CD14-positive monocyte (primary cell): ENCODE data around the gene SELENBP1. TPM values are rescaled to one million over a fixed set of nuclear protein-coding genes. Genes with fewer than 3 reads are reported as not detected.

Source experiments
- DNase-seq, 3 donors: peaks; one replicate each; pipeline ENCODE4 v3.0.0-alpha.2; 2011 to 2022
- H2AFZ ChIP-seq: 2 replicates; pipeline ENCODE4 v1.6.0; 2012; ENCODE audit warnings: mild to moderate bottlenecking, low read depth, low read length, inconsistent platforms; ENCODE audit not compliant: insufficient read depth, poor library complexity, severe bottlenecking
- H3K27ac ChIP-seq, 2 donors: 1 replicate in 1 of 2; 2 replicates in 1 of 2; pipeline ENCODE4 v1.5.1; 2012 to 2013; ENCODE audit warnings: low read length in 2 of 2, control low read depth in 1 of 2, inconsistent platforms in 1 of 2, low read depth in 1 of 2, mild to moderate bottlenecking in 1 of 2
- H3K27me3 ChIP-seq, 2 donors: one replicate each; pipeline versions ENCODE4 v1.6.0 to v1.6.1; 2011 to 2013; ENCODE audit warnings: low read length in 2 of 2; ENCODE audit not compliant: control insufficient read depth in 2 of 2, insufficient read depth in 2 of 2
- H3K36me3 ChIP-seq, 2 donors: replicated peaks in 1 of 2; 1 replicate in 1 of 2; 2 replicates in 1 of 2; pipeline versions ENCODE4 v1.5.1 to v1.6.1; 2012 to 2013; ENCODE audit warnings: low read length in 2 of 2, control low read depth in 1 of 2, inconsistent platforms in 1 of 2, mild to moderate bottlenecking in 1 of 2; ENCODE audit not compliant: insufficient read depth in 2 of 2, control insufficient read depth in 1 of 2
- H3K4me1 ChIP-seq, 2 donors: 1 replicate in 1 of 2; 2 replicates in 1 of 2; pipeline versions ENCODE4 v1.5.1 to v1.6.1; 2012 to 2013; ENCODE audit warnings: low read length in 2 of 2, control low read depth in 1 of 2, inconsistent platforms in 1 of 2, mild to moderate bottlenecking in 1 of 2, moderate library complexity in 1 of 2; ENCODE audit not compliant: insufficient read depth in 2 of 2, control insufficient read depth in 1 of 2
- H3K4me2 ChIP-seq: replicated peaks from 2 replicates; pipeline ENCODE3; 2012; ENCODE audit warnings: low read length, moderate library complexity, mild to moderate bottlenecking; ENCODE audit not compliant: poor library complexity, severe bottlenecking; ENCODE audit errors: extremely low read depth
- H3K4me3 ChIP-seq, 3 experiments: fragments of 200-600 bp in 1 of 3; sonication (generic) in 1 of 3; replicated peaks in 1 of 3; 1 replicate in 2 of 3; 2 replicates in 1 of 3; pipeline ENCODE4 v1.5.1; 2011 to 2013; ENCODE audit warnings: low read length in 3 of 3, mild to moderate bottlenecking in 3 of 3, control low read depth in 2 of 3, low read depth in 2 of 3, inconsistent platforms in 1 of 3, moderate library complexity in 1 of 3
- H3K79me2 ChIP-seq: 2 replicates; pipeline ENCODE4 v1.6.0; 2012; ENCODE audit warnings: mild to moderate bottlenecking, control low read depth, inconsistent platforms, low read length, moderate library complexity; ENCODE audit not compliant: insufficient read depth
- H3K9ac ChIP-seq: 2 replicates; pipeline ENCODE4 v1.6.0; 2017; ENCODE audit warnings: low read length, mild to moderate bottlenecking; ENCODE audit not compliant: insufficient read depth, poor library complexity, severe bottlenecking
- H3K9me3 ChIP-seq, 2 donors: replicated peaks in 1 of 2; 1 replicate in 1 of 2; 2 replicates in 1 of 2; pipeline versions ENCODE4 v1.5.1 to v1.6.1; 2012 to 2013; ENCODE audit warnings: low read length in 2 of 2, control low read depth in 1 of 2; ENCODE audit not compliant: control insufficient read depth in 1 of 2, insufficient read depth in 1 of 2
- H4K20me1 ChIP-seq: 2 replicates; pipeline ENCODE4 v1.6.0; 2012; ENCODE audit warnings: mild to moderate bottlenecking, low read length, control low read depth, moderate library complexity; ENCODE audit not compliant: insufficient read depth
- H3K27ac Mint-ChIP-seq, 7 donors: one replicate each; pipeline ENCODE4 v1.8.0; 2020; ENCODE audit warnings: mild to moderate bottlenecking in 7 of 7, mixed read lengths in 7 of 7, moderate library complexity in 6 of 7, inconsistent platforms in 2 of 7
- H3K27me3 Mint-ChIP-seq, 3 donors: one replicate each; pipeline ENCODE4 v1.8.0; 2021 to 2022; ENCODE audit warnings: low read depth in 3 of 3, mild to moderate bottlenecking in 3 of 3, mixed read lengths in 3 of 3, moderate library complexity in 3 of 3, inconsistent platforms in 1 of 3
- H3K36me3 Mint-ChIP-seq, 2 donors: one replicate each; pipeline ENCODE4 v1.8.0; 2020; ENCODE audit warnings: mixed read lengths in 2 of 2, inconsistent platforms in 1 of 2, mild to moderate bottlenecking in 1 of 2
- H3K4me1 Mint-ChIP-seq: one replicate; pipeline ENCODE4 v1.8.0; 2020; ENCODE audit warnings: mild to moderate bottlenecking, mixed read lengths
- H3K4me3 Mint-ChIP-seq, 2 donors: one replicate each; pipeline ENCODE4 v1.8.0; 2020; ENCODE audit warnings: mild to moderate bottlenecking in 2 of 2, mixed read lengths in 2 of 2, moderate library complexity in 1 of 2
- H3K9me3 Mint-ChIP-seq, 7 donors: one replicate each; pipeline ENCODE4 v1.8.0; 2020 to 2022; ENCODE audit warnings: mixed read lengths in 7 of 7, mild to moderate bottlenecking in 6 of 7, moderate library complexity in 6 of 7, inconsistent platforms in 2 of 7
- WGBS: methylation state at CpG from one replicate; pipeline ENCODE4 v1.1.5; 2013; ENCODE audit warnings: missing lambda C conversion rate; ENCODE audit not compliant: insufficient coverage; 5-methylcytosine and 5-hydroxymethylcytosine counted together
- intact Hi-C, 2 donors: fragments of 100-400 bp; cut with micrococcal nuclease; formaldehyde crosslinking; loops; one replicate each; pipeline versions ENCODE4 v1.15.0 to v1.15.1; 2023
- polyA plus RNA-seq, 3 donors: library from polyadenylated mRNA; depleted of rRNA in 1 of 3; unstranded in 2 of 3; stranded (reverse) in 1 of 3; fragments of 300-500 nt in 2 of 3; fragments of >200 nt in 1 of 3; fragmentation: Illumina TruSeq in 2 of 3; gene quantifications; 1 replicate in 2 of 3; 2 replicates in 1 of 3; pipeline ENCODE4 v1.2.3, GENCODE V29; 2012 to 2021
- TF ChIP-seq, protein P1 (sequence below): fragments of 200-600 bp; IDR thresholded peaks from one replicate; pipeline ENCODE4 v1.8.0; 2022; ENCODE audit warnings: antibody characterized with exemption, mild to moderate bottlenecking

SELENBP1 gene
- polyA plus RNA-seq, 3 donors, result 0.61 to 0.79 TPM; not detected in 1

GRCh38 chr1:151361883-151362282 is 10.6 kb downstream of the SELENBP1 start:
- Histone ChIP-seq H3K4me2 (no peak overlapping the region), H3K9ac (no peak overlapping the region), H3K27me3 (no peaks in the 10 kb centered on the region), H2AFZ (no peak overlapping the region), H3K4me3 (no peak overlapping the region), H3K9me3 (peaks cover 10 to 11% of the 10 kb centered on the region in 2 donors), H3K36me3 (no peaks in the 10 kb centered on the region), H4K20me1 (no peaks in the 10 kb centered on the region), H3K4me1 (no peaks in the 10 kb centered on the region), H3K79me2 (no peaks in the 10 kb centered on the region), H3K27ac (no peak overlapping the region)
- TF ChIP-seq, protein P1, sequence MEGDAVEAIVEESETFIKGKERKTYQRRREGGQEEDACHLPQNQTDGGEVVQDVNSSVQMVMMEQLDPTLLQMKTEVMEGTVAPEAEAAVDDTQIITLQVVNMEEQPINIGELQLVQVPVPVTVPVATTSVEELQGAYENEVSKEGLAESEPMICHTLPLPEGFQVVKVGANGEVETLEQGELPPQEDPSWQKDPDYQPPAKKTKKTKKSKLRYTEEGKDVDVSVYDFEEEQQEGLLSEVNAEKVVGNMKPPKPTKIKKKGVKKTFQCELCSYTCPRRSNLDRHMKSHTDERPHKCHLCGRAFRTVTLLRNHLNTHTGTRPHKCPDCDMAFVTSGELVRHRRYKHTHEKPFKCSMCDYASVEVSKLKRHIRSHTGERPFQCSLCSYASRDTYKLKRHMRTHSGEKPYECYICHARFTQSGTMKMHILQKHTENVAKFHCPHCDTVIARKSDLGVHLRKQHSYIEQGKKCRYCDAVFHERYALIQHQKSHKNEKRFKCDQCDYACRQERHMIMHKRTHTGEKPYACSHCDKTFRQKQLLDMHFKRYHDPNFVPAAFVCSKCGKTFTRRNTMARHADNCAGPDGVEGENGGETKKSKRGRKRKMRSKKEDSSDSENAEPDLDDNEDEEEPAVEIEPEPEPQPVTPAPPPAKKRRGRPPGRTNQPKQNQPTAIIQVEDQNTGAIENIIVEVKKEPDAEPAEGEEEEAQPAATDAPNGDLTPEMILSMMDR, result no peak
- Mint-ChIP-seq H3K27ac (peak overlapping the region in 3 of 7 donors; percentile 26 to 68 (median 35)), H3K27me3 (peaks cover 2 to 3% (median 2%) of the 10 kb centered on the region in 3 donors), H3K9me3 (peaks cover 12 to 18% (median 14%) of the 10 kb centered on the region in 7 donors), H3K4me1 (peaks cover 3% of the 10 kb centered on the region), H3K4me3 (no peak overlapping the region), H3K36me3 (no peaks in the 10 kb centered on the region)
- intact Hi-C loops, result no loop called here
- no peak for DNase-seq

DNA sequence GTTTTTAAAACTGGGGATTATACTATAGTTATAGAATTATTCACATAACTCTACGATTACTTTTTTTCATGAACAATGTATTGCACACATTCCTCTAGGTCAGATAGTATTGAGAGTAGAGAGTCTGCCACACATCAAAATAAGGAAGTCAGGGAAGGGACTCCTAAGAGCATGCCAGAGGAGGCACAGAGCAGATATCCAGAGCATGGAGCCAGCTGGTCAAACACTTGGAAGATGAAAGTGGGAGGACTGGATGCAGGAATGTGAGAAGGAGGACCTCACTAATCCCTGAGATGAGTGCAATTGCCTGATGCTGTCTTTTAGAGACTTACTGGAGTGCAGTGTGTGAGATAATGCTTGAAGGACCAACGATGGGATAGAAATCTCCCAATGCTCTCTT is 15.8 kb downstream of the SELENBP1 start:
- Histone ChIP-seq H3K4me3 (no peak overlapping the region), H3K9me3 (peaks cover 9 to 10% of the 10 kb centered on the region in 2 donors), H3K36me3 (no peaks in the 10 kb centered on the region), H3K79me2 (no peaks in the 10 kb centered on the region), H3K27ac (no peak overlapping the region), H3K4me2 (no peak overlapping the region), H3K4me1 (no peaks in the 10 kb centered on the region), H4K20me1 (no peaks in the 10 kb centered on the region), H3K9ac (no peak overlapping the region), H2AFZ (no peak overlapping the region), H3K27me3 (no peaks in the 10 kb centered on the region)
- peaks cover 6 to 13% (median 8%) of the 10 kb centered on the region in 7 donors for H3K9me3 Mint-ChIP-seq
- peaks cover under 1% of the 10 kb centered on the region for H3K4me1 Mint-ChIP-seq
- no peak for DNase-seq
- H3K36me3 Mint-ChIP-seq, result no peaks in the 10 kb centered on the region
- TF ChIP-seq, protein P1, result no peak
- H3K27me3 Mint-ChIP-seq, result peaks cover 2 to 3% (median 2%) of the 10 kb centered on the region in 3 donors
- intact Hi-C loops, result no loop called here
- no peak overlapping the region for H3K4me3 Mint-ChIP-seq
- H3K27ac Mint-ChIP-seq, result peak overlapping the region in 2 of 7 donors; percentile 12 to 15
- WGBS, result no CpG with 5 or more reads among the region's 2 CpGs
